Measurements from ENCODE around the gene C3orf52. TPM values are rescaled to one million over a fixed set of nuclear protein-coding genes. Genes with fewer than 3 reads are reported as not detected.
A peak's percentile ranks its signal among the peaks of the same experiment; 100 is the strongest.

The C3orf52 gene
- total RNA-seq, 4 donors from 2014 or later: 32.0 to 62.9 (median 45.9) TPM

DNA sequence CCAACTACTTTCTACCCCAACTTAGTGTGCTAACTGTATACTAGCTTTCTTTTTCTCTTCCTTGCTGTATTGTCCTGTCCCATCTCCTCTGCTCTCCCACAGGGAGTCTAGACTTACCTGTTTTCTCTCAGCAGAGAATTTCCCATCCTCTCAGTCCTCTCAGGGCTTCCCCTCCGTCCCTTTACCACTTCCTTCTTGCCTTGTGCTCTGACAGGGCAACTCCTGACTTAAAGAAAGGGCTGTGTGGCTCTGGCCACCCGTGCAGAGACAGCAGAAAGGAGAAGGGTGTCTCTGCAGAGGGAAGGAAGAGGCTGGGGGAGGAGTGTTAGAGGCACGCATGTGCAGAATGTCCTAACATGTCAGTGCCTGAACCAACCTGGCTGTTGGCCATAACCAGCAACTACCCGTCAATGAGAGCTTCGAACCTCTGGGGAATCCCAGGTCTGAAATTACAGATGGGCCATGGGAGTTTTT, 46.8 kb downstream of the C3orf52 start, which contains the start of gene GCSAM:
Gene GCSAM (minus strand): TSS at position 274 of the 474 bp plus-strand sequence. CDS start 128 bp downstream, at position 146.
- TF ChIP-seq POLR2A (IDR thresholded peaks at IDR 0.05): no peak
- TF ChIP-seq, protein P1, sequence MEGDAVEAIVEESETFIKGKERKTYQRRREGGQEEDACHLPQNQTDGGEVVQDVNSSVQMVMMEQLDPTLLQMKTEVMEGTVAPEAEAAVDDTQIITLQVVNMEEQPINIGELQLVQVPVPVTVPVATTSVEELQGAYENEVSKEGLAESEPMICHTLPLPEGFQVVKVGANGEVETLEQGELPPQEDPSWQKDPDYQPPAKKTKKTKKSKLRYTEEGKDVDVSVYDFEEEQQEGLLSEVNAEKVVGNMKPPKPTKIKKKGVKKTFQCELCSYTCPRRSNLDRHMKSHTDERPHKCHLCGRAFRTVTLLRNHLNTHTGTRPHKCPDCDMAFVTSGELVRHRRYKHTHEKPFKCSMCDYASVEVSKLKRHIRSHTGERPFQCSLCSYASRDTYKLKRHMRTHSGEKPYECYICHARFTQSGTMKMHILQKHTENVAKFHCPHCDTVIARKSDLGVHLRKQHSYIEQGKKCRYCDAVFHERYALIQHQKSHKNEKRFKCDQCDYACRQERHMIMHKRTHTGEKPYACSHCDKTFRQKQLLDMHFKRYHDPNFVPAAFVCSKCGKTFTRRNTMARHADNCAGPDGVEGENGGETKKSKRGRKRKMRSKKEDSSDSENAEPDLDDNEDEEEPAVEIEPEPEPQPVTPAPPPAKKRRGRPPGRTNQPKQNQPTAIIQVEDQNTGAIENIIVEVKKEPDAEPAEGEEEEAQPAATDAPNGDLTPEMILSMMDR (IDR thresholded peaks at IDR 0.05): no peak
- no peaks in the 10 kb centered on the region for H3K36me3 ChIP-seq
- H3K4me3 ChIP-seq (replicated peaks in 1 of 3): no peak within 1 kb of the TSS
- peak; percentile 12 to 13 for DNase-seq
- no peak within 1 kb of the TSS for H3K27ac ChIP-seq
- 70 to 82% methylated on average over 5 of the region's 5 CpGs for WGBS, 2 donors
- H3K9me3 ChIP-seq: no peaks in the 10 kb centered on the region
- no peaks in the 10 kb centered on the region for H3K4me1 ChIP-seq
- intact Hi-C loops (cut with DNase I): no loop called here
- no peaks in the 10 kb centered on the region for H3K27me3 ChIP-seq

DNA sequence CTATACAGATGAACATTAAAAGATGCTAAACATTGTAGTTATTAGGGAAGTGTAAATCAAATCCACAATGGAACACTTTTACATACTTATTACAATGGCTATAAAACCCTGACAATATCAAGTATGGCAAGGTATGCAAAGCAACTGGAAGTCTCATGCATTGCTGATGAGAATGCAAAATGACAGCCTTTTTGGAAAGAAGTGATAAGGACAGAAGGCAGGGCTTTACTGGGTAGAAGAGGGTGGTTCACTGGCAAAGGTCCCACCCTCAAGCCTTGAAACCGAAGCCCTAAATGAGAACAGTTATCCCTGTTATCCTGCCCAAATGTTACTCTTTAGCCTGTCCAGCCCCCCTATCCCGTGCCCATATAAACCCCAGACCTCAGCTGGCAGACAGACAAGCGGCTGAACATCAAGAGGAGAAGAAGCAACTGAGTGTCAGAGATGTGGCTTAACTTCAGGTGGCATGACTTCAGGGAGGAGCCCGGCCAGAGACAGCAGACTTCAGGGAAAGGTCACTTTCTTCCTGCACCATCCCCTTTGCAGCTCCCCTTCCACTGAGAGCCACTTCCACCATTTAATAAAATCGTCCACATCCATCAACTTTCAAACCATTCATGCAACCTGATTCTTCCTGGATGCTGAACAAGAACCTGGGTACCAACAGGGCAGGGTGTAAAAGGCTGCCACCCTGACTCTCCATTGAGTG, 47.6 kb downstream of the C3orf52 start:
- 90 to 92% methylated on average over 5 of the region's 5 CpGs for WGBS, 2 donors
- DNase-seq: no peak
- H3K9me3 ChIP-seq: no peaks in the 10 kb centered on the region
- H3K4me3 ChIP-seq (replicated peaks in 1 of 3): no peak overlapping the region
- H3K36me3 ChIP-seq: no peaks in the 10 kb centered on the region
- H3K27me3 ChIP-seq: no peaks in the 10 kb centered on the region
- no peak overlapping the region for H3K27ac ChIP-seq
- no peaks in the 10 kb centered on the region for H3K4me1 ChIP-seq
- intact Hi-C loops (cut with DNase I): no loop called here
- no peak for TF ChIP-seq POLR2A (IDR thresholded peaks at IDR 0.05)
- TF ChIP-seq, protein P1 (IDR thresholded peaks at IDR 0.05): no peak

DNA sequence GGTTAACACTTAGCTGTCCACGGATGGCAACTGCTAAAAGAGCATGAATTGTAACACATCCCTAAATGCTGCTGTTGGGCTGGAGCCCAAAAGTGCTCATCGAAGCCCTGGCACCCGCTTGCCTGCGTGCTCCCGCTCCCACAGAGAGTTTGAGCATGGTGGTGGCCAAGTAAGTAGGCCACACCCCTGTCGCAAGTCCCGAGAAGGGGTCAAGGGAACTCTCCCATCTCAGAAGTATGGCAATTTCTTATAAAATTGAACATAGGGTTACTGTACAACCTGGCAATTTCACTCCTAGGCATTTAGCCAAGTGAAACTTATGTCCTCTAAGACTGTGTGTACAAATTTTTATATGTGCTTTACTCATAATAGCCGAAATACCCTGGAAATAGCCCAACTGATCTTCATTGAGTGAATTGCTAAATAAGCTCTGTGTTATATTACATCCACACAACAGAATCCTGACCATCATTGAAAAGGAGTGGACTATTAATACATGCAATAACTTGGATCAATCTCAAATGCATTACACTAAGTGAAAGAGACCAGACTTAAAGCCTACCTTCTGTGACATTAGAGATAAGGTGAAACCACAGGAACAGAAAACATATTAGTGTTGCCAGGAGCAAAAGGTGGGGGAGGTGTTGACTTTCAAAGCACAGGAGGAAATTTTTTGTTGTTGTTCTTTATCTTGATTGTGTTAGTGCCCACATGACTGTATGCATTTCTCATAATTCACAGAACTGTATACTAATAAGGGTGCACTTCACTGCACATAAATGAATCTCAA, 48.3 kb downstream of the C3orf52 start:
- TF ChIP-seq, protein P1 (IDR thresholded peaks at IDR 0.05): no peak
- no peak for TF ChIP-seq POLR2A (IDR thresholded peaks at IDR 0.05)
- H3K27me3 ChIP-seq: no peaks in the 10 kb centered on the region
- 72 to 83% methylated on average over 8 of the region's 8 CpGs for WGBS, 2 donors
- no peaks in the 10 kb centered on the region for H3K36me3 ChIP-seq
- no peak overlapping the region for H3K4me3 ChIP-seq (replicated peaks in 1 of 3)
- no peaks in the 10 kb centered on the region for H3K4me1 ChIP-seq
- intact Hi-C loops (cut with DNase I): no loop called here
- no peaks in the 10 kb centered on the region for H3K9me3 ChIP-seq
- DNase-seq: no peak
- H3K27ac ChIP-seq: no peak overlapping the region

DNA sequence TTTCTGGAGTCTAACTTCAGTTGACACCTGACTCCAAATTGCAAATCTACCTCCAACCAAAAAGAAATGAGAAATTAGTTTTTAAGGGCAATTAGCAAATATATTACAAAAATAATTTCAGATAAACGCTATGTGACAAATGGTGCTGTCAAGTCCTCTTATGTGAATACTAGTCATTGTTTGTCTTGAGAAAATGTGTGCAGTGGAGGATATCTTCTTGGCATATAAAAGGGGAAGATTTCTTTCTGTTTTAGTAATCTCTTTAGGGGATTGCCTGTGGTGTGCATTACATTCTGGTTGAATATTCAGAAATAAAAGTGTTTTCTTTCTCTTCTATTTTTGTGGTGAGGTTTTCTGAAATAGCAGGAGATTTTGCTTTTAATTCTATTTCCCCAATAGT, 49.9 kb downstream of the C3orf52 start:
- intact Hi-C loops (cut with DNase I): no loop called here
- WGBS, 2 donors: 44 to 46% methylated on average over 1 of the region's 1 CpG
- Histone ChIP-seq H3K27me3 (no peaks in the 10 kb centered on the region), H3K4me1 (no peaks in the 10 kb centered on the region), H3K9me3 (no peaks in the 10 kb centered on the region), H3K27ac (no peak overlapping the region), H3K4me3 (replicated peaks in 1 of 3) (no peak overlapping the region), H3K36me3 (no peaks in the 10 kb centered on the region)
- TF ChIP-seq, protein P1 (IDR thresholded peaks at IDR 0.05): no peak
- no peak for TF ChIP-seq POLR2A (IDR thresholded peaks at IDR 0.05)
- no peak for DNase-seq

Measured in thyroid gland (tissue), 4 donors.